H1 (cell line): ENCODE measurements around the gene LBX2. TPM values are rescaled to one million over a fixed set of nuclear protein-coding genes. Genes with fewer than 3 reads are reported as not detected.

Experiments
- BRCA1 ChIP-seq: IDR thresholded peaks from 2 replicates; pipeline ENCODE4 v1.6.1; 2012; ENCODE audit warnings: low read depth, low read length, improper control_type of control experiment
- CEBPB ChIP-seq: IDR thresholded peaks from 2 replicates; pipeline ENCODE4 v1.6.1; 2012; ENCODE audit warnings: low read depth, low read length
- GABPA ChIP-seq: IDR thresholded peaks from 2 replicates; pipeline ENCODE4 v1.6.1; 2011; ENCODE audit warnings: mild to moderate bottlenecking, low read length, moderate library complexity, borderline replicate concordance; ENCODE audit not compliant: insufficient read depth
- GTF2F1 ChIP-seq: IDR thresholded peaks from 2 replicates; pipeline ENCODE4 v1.6.1; 2012; ENCODE audit warnings: low read depth, low read length, improper control_type of control experiment, borderline replicate concordance
- JUND ChIP-seq: IDR thresholded peaks from 2 replicates; pipeline ENCODE4 v1.6.1; 2011; ENCODE audit warnings: mild to moderate bottlenecking, improper control_type of control experiment, low read length
- POLR2A ChIP-seq, 2 experiments: IDR thresholded peaks; 1 replicate in 1 of 2; 2 replicates in 1 of 2; pipeline ENCODE4 v1.6.1; 2011; ENCODE audit warnings: low read depth in 2 of 2, low read length in 2 of 2, mild to moderate bottlenecking in 2 of 2; ENCODE audit errors: control extremely low read depth in 1 of 2
- POLR2AphosphoS5 ChIP-seq: IDR thresholded peaks from 2 replicates; pipeline ENCODE4 v1.6.1; 2011; ENCODE audit warnings: low read depth, low read length
- SP2 ChIP-seq: IDR thresholded peaks from 2 replicates; pipeline ENCODE4 v1.6.1; 2012; ENCODE audit warnings: mild to moderate bottlenecking, low read length, inconsistent platforms
- TAF7 ChIP-seq: optimal IDR thresholded peaks from 2 replicates; pipeline ENCODE3; 2011; ENCODE audit warnings: low read depth, mild to moderate bottlenecking, inconsistent platforms, low read length, moderate library complexity, borderline replicate concordance
- ZNF274 ChIP-seq: IDR thresholded peaks from 2 replicates; pipeline ENCODE4 v1.7.0; 2012; ENCODE audit warnings: low read length, borderline replicate concordance; ENCODE audit errors: extremely low read depth
- polyA plus RNA-seq, 7 experiments: library from polyadenylated mRNA; depleted of rRNA in 3 of 7; stranded (reverse) in 5 of 7; unstranded in 2 of 7; fragments of >200 nt in 5 of 7; fragments of 200-250 nt in 2 of 7; gene quantifications; 1 replicate in 5 of 7; 2 replicates in 1 of 7; 4 replicates in 1 of 7; pipeline versions ENCODE4 v1.2.1 to v1.2.3, GENCODE V29; 2011 to 2013; ENCODE audit warnings: missing spikeins in 2 of 7, mixed read lengths in 2 of 7
- total RNA-seq: library from RNA; stranded (reverse); fragmentation: NEBNext Ultra II Directional; extraction: Animal tissue kit (Norgen Biotek cat#: 25700); gene quantifications from 2 replicates; pipeline ENCODE4 v1.2.1, GENCODE V29; 2021
- TF ChIP-seq, protein P1 (sequence below): fragments of 300-600 bp; sonication (generic); IDR thresholded peaks from 2 replicates; pipeline ENCODE4 v1.7.1; 2012; ENCODE audit warnings: low read length, moderate library complexity, mild to moderate bottlenecking, inconsistent platforms; ENCODE audit not compliant: insufficient replicate concordance
- TF ChIP-seq, protein P2 (sequence below): IDR thresholded peaks from 2 replicates; pipeline ENCODE4 v1.6.1; 2012; ENCODE audit warnings: inconsistent platforms

LBX2 gene
- total and polyA plus RNA-seq, 2 of the 8 experiments (the other 6 are each of a cell fraction or from before 2014, with no cell fraction given) = 0.27 TPM; not detected in 1

DNA sequence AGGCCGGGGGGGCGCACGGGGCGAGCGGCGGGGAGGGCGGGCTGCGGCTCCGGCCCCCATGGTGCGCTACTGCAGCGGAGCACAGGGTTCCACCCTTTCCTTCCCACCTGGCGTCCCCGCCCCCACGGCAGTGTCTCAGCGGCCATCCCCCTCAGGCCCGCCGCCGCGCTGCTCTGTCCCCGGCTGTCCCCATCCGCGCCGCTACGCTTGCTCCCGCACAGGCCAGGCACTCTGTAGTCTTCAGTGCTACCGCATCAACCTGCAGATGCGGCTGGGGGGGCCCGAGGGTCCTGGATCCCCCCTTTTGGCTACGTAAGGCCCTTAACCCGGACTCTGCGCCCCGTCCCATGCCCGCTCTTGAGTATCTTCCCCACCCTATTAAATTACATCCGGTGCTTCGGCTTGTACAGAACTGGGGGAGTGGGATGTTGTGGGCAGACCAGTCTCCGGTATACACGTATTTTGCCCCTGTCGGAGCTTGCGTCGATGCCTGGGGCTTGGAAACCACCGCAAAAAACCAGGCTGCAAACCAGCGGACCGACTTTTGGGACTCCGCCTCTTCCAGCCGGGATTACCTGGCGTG lies 41.8 kb downstream of the LBX2 start (continued):
- TF ChIP-seq, protein P1, sequence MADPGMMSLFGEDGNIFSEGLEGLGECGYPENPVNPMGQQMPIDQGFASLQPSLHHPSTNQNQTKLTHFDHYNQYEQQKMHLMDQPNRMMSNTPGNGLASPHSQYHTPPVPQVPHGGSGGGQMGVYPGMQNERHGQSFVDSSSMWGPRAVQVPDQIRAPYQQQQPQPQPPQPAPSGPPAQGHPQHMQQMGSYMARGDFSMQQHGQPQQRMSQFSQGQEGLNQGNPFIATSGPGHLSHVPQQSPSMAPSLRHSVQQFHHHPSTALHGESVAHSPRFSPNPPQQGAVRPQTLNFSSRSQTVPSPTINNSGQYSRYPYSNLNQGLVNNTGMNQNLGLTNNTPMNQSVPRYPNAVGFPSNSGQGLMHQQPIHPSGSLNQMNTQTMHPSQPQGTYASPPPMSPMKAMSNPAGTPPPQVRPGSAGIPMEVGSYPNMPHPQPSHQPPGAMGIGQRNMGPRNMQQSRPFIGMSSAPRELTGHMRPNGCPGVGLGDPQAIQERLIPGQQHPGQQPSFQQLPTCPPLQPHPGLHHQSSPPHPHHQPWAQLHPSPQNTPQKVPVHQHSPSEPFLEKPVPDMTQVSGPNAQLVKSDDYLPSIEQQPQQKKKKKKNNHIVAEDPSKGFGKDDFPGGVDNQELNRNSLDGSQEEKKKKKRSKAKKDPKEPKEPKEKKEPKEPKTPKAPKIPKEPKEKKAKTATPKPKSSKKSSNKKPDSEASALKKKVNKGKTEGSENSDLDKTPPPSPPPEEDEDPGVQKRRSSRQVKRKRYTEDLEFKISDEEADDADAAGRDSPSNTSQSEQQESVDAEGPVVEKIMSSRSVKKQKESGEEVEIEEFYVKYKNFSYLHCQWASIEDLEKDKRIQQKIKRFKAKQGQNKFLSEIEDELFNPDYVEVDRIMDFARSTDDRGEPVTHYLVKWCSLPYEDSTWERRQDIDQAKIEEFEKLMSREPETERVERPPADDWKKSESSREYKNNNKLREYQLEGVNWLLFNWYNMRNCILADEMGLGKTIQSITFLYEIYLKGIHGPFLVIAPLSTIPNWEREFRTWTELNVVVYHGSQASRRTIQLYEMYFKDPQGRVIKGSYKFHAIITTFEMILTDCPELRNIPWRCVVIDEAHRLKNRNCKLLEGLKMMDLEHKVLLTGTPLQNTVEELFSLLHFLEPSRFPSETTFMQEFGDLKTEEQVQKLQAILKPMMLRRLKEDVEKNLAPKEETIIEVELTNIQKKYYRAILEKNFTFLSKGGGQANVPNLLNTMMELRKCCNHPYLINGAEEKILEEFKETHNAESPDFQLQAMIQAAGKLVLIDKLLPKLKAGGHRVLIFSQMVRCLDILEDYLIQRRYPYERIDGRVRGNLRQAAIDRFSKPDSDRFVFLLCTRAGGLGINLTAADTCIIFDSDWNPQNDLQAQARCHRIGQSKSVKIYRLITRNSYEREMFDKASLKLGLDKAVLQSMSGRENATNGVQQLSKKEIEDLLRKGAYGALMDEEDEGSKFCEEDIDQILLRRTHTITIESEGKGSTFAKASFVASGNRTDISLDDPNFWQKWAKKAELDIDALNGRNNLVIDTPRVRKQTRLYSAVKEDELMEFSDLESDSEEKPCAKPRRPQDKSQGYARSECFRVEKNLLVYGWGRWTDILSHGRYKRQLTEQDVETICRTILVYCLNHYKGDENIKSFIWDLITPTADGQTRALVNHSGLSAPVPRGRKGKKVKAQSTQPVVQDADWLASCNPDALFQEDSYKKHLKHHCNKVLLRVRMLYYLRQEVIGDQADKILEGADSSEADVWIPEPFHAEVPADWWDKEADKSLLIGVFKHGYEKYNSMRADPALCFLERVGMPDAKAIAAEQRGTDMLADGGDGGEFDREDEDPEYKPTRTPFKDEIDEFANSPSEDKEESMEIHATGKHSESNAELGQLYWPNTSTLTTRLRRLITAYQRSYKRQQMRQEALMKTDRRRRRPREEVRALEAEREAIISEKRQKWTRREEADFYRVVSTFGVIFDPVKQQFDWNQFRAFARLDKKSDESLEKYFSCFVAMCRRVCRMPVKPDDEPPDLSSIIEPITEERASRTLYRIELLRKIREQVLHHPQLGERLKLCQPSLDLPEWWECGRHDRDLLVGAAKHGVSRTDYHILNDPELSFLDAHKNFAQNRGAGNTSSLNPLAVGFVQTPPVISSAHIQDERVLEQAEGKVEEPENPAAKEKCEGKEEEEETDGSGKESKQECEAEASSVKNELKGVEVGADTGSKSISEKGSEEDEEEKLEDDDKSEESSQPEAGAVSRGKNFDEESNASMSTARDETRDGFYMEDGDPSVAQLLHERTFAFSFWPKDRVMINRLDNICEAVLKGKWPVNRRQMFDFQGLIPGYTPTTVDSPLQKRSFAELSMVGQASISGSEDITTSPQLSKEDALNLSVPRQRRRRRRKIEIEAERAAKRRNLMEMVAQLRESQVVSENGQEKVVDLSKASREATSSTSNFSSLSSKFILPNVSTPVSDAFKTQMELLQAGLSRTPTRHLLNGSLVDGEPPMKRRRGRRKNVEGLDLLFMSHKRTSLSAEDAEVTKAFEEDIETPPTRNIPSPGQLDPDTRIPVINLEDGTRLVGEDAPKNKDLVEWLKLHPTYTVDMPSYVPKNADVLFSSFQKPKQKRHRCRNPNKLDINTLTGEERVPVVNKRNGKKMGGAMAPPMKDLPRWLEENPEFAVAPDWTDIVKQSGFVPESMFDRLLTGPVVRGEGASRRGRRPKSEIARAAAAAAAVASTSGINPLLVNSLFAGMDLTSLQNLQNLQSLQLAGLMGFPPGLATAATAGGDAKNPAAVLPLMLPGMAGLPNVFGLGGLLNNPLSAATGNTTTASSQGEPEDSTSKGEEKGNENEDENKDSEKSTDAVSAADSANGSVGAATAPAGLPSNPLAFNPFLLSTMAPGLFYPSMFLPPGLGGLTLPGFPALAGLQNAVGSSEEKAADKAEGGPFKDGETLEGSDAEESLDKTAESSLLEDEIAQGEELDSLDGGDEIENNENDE = no peak
- TF ChIP-seq CEBPB (no peak), POLR2AphosphoS5 (no peak; the same call in none of the 2 replicates), TAF7 (peak; percentile 11), GTF2F1 (no peak), SP2 (no peak), ZNF274 (no peak), GABPA (no peak), POLR2A (IDR thresholded peaks at IDR 0.05; ENCODE audit: control extremely low read depth in 1 of 2, low read depth in 2 of 2, low read length in 2 of 2) (peak in 1 of 2 experiments; percentile 35; a peak in 1 of 3 replicates), BRCA1 (no peak), JUND (no peak)
- TF ChIP-seq, protein P2, sequence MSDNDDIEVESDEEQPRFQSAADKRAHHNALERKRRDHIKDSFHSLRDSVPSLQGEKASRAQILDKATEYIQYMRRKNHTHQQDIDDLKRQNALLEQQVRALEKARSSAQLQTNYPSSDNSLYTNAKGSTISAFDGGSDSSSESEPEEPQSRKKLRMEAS = peak; percentile 56; the same call in 1 of the 2 replicates
